Common myeloid progenitor, CD34-positive (primary cell): ENCODE data around the gene PRR15L.

Experiments
- CTCF ChIA-PET: fragments of 350-600 bp; sonication (Branson Sonifier 250); formaldehyde crosslinking; loops from one replicate; lab custom pipeline; 2021; ENCODE audit warnings: antibody characterized with exemption; lab: Charles Lee
- POLR2A ChIA-PET: fragments of 350-600 bp; sonication (Branson Sonifier 250); formaldehyde crosslinking; loops from one replicate; lab custom pipeline; 2021; ENCODE audit warnings: antibody characterized with exemption; lab: Charles Lee
- DNase-seq, 3 donors: peaks; one replicate each; pipeline versions ENCODE4 v3.0.0 to v3.0.0-alpha.2; 2013
- H3K27ac ChIP-seq, 2 experiments: 1 replicate in 1 of 2; 2 replicates in 1 of 2; pipeline ENCODE4 v1.7.0; 2013; ENCODE audit warnings: inconsistent platforms in 2 of 2, low read length in 2 of 2, mild to moderate bottlenecking in 2 of 2, low read depth in 1 of 2, moderate library complexity in 1 of 2; ENCODE audit not compliant: severe bottlenecking in 2 of 2, insufficient read depth in 1 of 2, poor library complexity in 1 of 2
- H3K27me3 ChIP-seq, 5 experiments: replicated peaks in 2 of 5; 1 replicate in 3 of 5; 2 replicates in 2 of 5; pipeline versions ENCODE4 v1.6.1 to v1.7.0; 2013; ENCODE audit warnings: low read length in 4 of 5, mild to moderate bottlenecking in 2 of 5, moderate library complexity in 2 of 5, inconsistent platforms in 1 of 5; ENCODE audit not compliant: insufficient read depth in 5 of 5, control insufficient read depth in 4 of 5
- H3K36me3 ChIP-seq, 4 experiments: 1 replicate in 2 of 4; 2 replicates in 2 of 4; pipeline versions ENCODE4 v1.6.1 to v1.7.0; 2013; ENCODE audit warnings: low read length in 3 of 4, control low read depth in 1 of 4, mild to moderate bottlenecking in 1 of 4; ENCODE audit not compliant: control insufficient read depth in 4 of 4, insufficient read depth in 4 of 4
- H3K4me1 ChIP-seq, 4 experiments: 1 replicate in 3 of 4; 2 replicates in 1 of 4; pipeline versions ENCODE4 v1.6.1 to v1.7.1; 2013; ENCODE audit warnings: low read length in 3 of 4, mild to moderate bottlenecking in 3 of 4, control low read depth in 1 of 4, inconsistent platforms in 1 of 4, moderate library complexity in 1 of 4; ENCODE audit not compliant: control insufficient read depth in 4 of 4, insufficient read depth in 4 of 4; ENCODE audit errors: control extremely low read depth in 1 of 4
- H3K4me3 ChIP-seq, 7 experiments: 1 replicate in 4 of 7; 2 replicates in 3 of 7; pipeline versions ENCODE4 v1.5.1 to v1.7.0; 2013; ENCODE audit warnings: mild to moderate bottlenecking in 7 of 7, low read length in 6 of 7, moderate library complexity in 6 of 7, inconsistent platforms in 2 of 7, low read depth in 2 of 7, control low read depth in 1 of 7; ENCODE audit not compliant: insufficient read depth in 4 of 7, control insufficient read depth in 1 of 7; ENCODE audit errors: extremely low read depth in 1 of 7
- H3K9me3 ChIP-seq, 5 experiments: 1 replicate in 4 of 5; 2 replicates in 1 of 5; pipeline versions ENCODE4 v1.6.1 to v1.7.1; 2013; ENCODE audit warnings: low read length in 4 of 5, mild to moderate bottlenecking in 2 of 5, inconsistent platforms in 1 of 5, low read depth in 1 of 5, moderate library complexity in 1 of 5; ENCODE audit not compliant: control insufficient read depth in 4 of 5, insufficient read depth in 2 of 5; ENCODE audit errors: control extremely low read depth in 1 of 5
- WGBS: methylation state at CpG from one replicate; pipeline ENCODE4 v1.1.5; 2013; ENCODE audit not compliant: insufficient coverage; 5-methylcytosine and 5-hydroxymethylcytosine counted together

Gene PRR15L

GRCh38 chr17:47982645-47983390, 25.1 kb upstream of the PRR15L start:
- Histone ChIP-seq H3K4me1 (peaks cover 4 to 45% (median 41%) of the 10 kb centered on the region in 4 experiments), H3K27ac (no peak overlapping the region), H3K4me3 (peak overlapping the region in 1 of 7 experiments; percentile 15), H3K36me3 (peaks cover 14 to 49% (median 27%) of the 10 kb centered on the region in 4 experiments), H3K27me3 (peaks cover 0 to 14% (median 0%) of the 10 kb centered on the region in 5 experiments), H3K9me3 (no peaks in the 10 kb centered on the region)
- 51% methylated on average over 8 of the region's 9 CpGs for WGBS
- DNase-seq: no peak
- POLR2A ChIA-PET: interaction anchor here (0.6 to 1.1 kb wide), 3 partner anchors 20 to 564 kb away, joined by 3 read pairs; no protein-coding TSS in a partner anchor
- CTCF ChIA-PET: interaction anchor here (0.8 to 29.2 kb wide), 7 partner anchors 17 to 115 kb away, joined by 3 to 511 read pairs (median 7); partner anchors contain the start of genes PNPO and PRR15L

GRCh38 chr17:47982091-47982617, 24.5 kb upstream of the PRR15L start:
- Histone ChIP-seq H3K4me1 (peaks cover 4 to 45% (median 41%) of the 10 kb centered on the region in 4 experiments), H3K9me3 (no peaks in the 10 kb centered on the region), H3K36me3 (peaks cover 14 to 55% (median 29%) of the 10 kb centered on the region in 4 experiments), H3K27me3 (peaks cover 0 to 8% (median 0%) of the 10 kb centered on the region in 5 experiments), H3K4me3 (peak overlapping the region in 3 of 7 experiments; percentile 7 to 25 (median 14)), H3K27ac (no peak overlapping the region)
- ChIA-PET POLR2A (interaction anchor here (1.0 kb wide), 1 partner anchor 30 kb away, joined by 3 read pairs; no protein-coding TSS in a partner anchor), CTCF (interaction anchor here (1.3 to 29.2 kb wide), 4 partner anchors 17 to 56 kb away, joined by 3 to 511 read pairs (median 292); partner anchors contain the start of genes PNPO and PRR15L)
- DNase-seq: no peak
- WGBS: 73% methylated on average over 8 of the region's 14 CpGs

- H3K27ac ChIP-seq: no peak overlapping the region
- WGBS: 2% methylated on average over 7 of the region's 9 CpGs
- H3K9me3 ChIP-seq: no peaks in the 10 kb centered on the region
- H3K4me3 ChIP-seq: peak overlapping the region in 1 of 7 experiments; percentile 25
- CTCF ChIA-PET: interaction anchor here (1.2 to 29.2 kb wide), 6 partner anchors 12 to 99 kb away, joined by 3 to 511 read pairs (median 52); partner anchors contain the start of genes CDK5RAP3, PNPO and PRR15L
- POLR2A ChIA-PET: interaction anchor here (1.0 kb wide), 1 partner anchor 31 kb away, joined by 3 read pairs; no protein-coding TSS in a partner anchor
- DNase-seq: peak; percentile 58 to 89 (median 83)
- peaks cover 4 to 45% (median 41%) of the 10 kb centered on the region in 4 experiments for H3K4me1 ChIP-seq
- H3K27me3 ChIP-seq: peaks cover 0 to 3% (median 0%) of the 10 kb centered on the region in 5 experiments
- H3K36me3 ChIP-seq: peaks cover 17 to 59% (median 31%) of the 10 kb centered on the region in 4 experiments
Observed at GRCh38 chr17:47981462-47981861, 23.8 kb upstream of the PRR15L start.

DNA sequence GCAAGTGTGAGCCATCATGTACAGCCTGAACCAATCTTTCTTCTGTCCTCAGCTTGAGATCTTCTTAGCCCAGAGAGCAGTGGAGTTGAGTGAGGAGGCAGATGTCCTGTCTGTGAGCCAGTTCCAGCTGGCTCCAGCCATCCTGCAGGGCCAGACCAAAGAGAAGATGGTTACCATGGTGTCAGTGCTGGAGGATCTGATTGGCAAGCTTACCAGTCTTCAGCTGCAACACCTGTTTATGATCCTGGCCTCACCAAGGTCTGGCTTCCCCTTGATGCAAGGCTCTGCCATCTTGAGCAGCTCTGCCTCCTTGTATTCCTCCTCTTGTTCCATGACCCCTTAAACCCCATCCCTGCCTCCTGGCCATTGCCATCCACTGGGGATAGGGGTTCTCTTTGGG, 22.9 kb upstream of the PRR15L start:
- H3K9me3 ChIP-seq: no peaks in the 10 kb centered on the region
- no peaks in the 10 kb centered on the region for H3K27me3 ChIP-seq
- no peak for DNase-seq
- H3K36me3 ChIP-seq: peaks cover 17 to 68% (median 36%) of the 10 kb centered on the region in 4 experiments
- CTCF ChIA-PET: interaction anchor here (0.7 to 29.2 kb wide), 6 partner anchors 9 to 100 kb away, joined by 3 to 511 read pairs (median 52); partner anchors contain the start of genes CDK5RAP3, PNPO and PRR15L
- no peak overlapping the region for H3K4me3 ChIP-seq
- H3K27ac ChIP-seq: no peak overlapping the region
- H3K4me1 ChIP-seq: peaks cover 4 to 45% (median 41%) of the 10 kb centered on the region in 4 experiments
- POLR2A ChIA-PET: no interaction called here

DNA sequence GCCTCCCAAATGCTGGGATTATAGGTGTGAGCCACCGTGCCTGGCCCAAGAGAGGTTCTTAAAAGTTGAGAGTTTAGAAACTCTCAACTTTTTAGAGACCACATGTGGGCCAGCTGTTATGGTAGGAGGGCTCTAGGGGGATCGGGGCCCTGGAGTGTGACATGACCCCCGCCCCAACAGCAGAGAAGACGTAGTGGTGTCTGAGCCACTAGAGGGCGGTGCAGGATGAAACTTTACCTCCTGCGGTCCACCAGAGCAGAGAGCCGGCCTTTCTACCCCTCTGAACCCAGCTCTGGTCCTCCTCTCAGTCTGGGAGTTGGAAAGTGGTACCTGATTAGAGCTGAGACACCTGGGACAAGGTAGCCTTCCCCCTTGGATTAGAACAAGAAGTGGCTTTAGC, 20.6 kb upstream of the PRR15L start:
- Histone ChIP-seq H3K9me3 (no peaks in the 10 kb centered on the region), H3K27me3 (no peaks in the 10 kb centered on the region), H3K27ac (no peak overlapping the region), H3K4me1 (peaks cover 4 to 35% (median 30%) of the 10 kb centered on the region in 4 experiments), H3K36me3 (peaks cover 18 to 80% (median 53%) of the 10 kb centered on the region in 4 experiments), H3K4me3 (no peak overlapping the region)
- ChIA-PET CTCF (interaction anchor here (1.0 to 29.2 kb wide), 16 partner anchors 8 to 139 kb away, joined by 3 to 511 read pairs (median 5); partner anchors contain the start of genes CDK5RAP3, PNPO and PRR15L), POLR2A (no interaction called here)
- DNase-seq: peak; percentile 57 to 81 (median 79)
- WGBS: 27% methylated on average over 6 of the region's 7 CpGs

- Histone ChIP-seq H3K36me3 (peaks cover 20 to 67% (median 49%) of the 10 kb centered on the region in 4 experiments), H3K27ac (no peak overlapping the region), H3K4me1 (peaks cover 0 to 28% (median 17%) of the 10 kb centered on the region in 4 experiments), H3K4me3 (no peak overlapping the region), H3K9me3 (no peaks in the 10 kb centered on the region), H3K27me3 (no peaks in the 10 kb centered on the region)
- 96% methylated on average over 10 of the region's 10 CpGs for WGBS
- DNase-seq: no peak
- ChIA-PET POLR2A (no interaction called here), CTCF (interaction anchor here (0.6 to 29.2 kb wide), 15 partner anchors 8 to 643 kb away, joined by 3 to 511 read pairs (median 4); partner anchors contain the start of genes PNPO, PRR15L and SCRN2)
Observed at GRCh38 chr17:47975823-47976205, 18.1 kb upstream of the PRR15L start.
